Measurements from ENCODE around the gene PDE2A.

DNA sequence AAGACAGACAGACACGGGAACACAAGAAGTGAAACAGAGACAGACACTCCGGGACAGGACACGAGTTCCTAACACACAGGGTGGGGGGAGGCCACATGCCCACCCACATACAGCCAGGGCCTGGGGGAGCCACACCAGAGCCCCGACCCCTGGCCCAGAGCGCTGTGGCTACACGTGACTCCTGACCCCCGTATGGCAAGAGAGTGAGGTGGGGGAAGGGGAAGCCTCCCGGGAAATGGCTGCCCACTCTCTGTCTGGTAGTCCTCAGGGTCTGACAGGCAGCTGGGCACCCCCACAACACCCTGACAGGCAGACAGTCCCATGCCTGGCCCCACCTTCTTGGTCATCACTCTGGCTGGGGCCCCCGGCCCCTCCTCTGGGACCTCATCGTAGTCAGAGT lies 38.6 kb upstream of the PDE2A start:
- TF ChIP-seq POLR2A (IDR thresholded peaks at IDR 0.05; ENCODE audit: extremely low read depth, insufficient read length) (no peak), MYC (IDR thresholded peaks at IDR 0.05; ENCODE audit: low read depth, low read length) (no peak)
- TF ChIP-seq, protein P1, sequence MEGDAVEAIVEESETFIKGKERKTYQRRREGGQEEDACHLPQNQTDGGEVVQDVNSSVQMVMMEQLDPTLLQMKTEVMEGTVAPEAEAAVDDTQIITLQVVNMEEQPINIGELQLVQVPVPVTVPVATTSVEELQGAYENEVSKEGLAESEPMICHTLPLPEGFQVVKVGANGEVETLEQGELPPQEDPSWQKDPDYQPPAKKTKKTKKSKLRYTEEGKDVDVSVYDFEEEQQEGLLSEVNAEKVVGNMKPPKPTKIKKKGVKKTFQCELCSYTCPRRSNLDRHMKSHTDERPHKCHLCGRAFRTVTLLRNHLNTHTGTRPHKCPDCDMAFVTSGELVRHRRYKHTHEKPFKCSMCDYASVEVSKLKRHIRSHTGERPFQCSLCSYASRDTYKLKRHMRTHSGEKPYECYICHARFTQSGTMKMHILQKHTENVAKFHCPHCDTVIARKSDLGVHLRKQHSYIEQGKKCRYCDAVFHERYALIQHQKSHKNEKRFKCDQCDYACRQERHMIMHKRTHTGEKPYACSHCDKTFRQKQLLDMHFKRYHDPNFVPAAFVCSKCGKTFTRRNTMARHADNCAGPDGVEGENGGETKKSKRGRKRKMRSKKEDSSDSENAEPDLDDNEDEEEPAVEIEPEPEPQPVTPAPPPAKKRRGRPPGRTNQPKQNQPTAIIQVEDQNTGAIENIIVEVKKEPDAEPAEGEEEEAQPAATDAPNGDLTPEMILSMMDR (IDR thresholded peaks at IDR 0.05; ENCODE audit: low read depth, low read length): no peak
- TF ChIP-seq, protein P2, sequence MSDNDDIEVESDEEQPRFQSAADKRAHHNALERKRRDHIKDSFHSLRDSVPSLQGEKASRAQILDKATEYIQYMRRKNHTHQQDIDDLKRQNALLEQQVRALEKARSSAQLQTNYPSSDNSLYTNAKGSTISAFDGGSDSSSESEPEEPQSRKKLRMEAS (IDR thresholded peaks at IDR 0.05; ENCODE audit: low read depth, low read length): no peak
